NCI-H146 (cell line): ENCODE data around the gene AATK.

Source experiments
- DNase-seq: peaks from one replicate; lab custom pipeline; 2025; lab: John Stamatoyannopoulos, UW

The AATK gene

GRCh38 chr17:81196505-81197408 lies 30.7 kb upstream of the AATK start:
- DNase-seq = no peak

GRCh38 chr17:81195941-81196495 lies 30.0 kb upstream of the AATK start:
- DNase-seq = no peak

- DNase-seq = no peak
Measured at GRCh38 chr17:81194941-81195901, 29.2 kb upstream of the AATK start.

- no peak for DNase-seq
Measured at GRCh38 chr17:81194225-81194760, 28.3 kb upstream of the AATK start.

- no peak for DNase-seq
Measured at GRCh38 chr17:81193470-81194224, 27.6 kb upstream of the AATK start.

- DNase-seq = no peak
Measured at GRCh38 chr17:81193051-81193410, 27.0 kb upstream of the AATK start.

GRCh38 chr17:81192386-81193050 lies 26.5 kb upstream of the AATK start:
- DNase-seq = no peak

- no peak for DNase-seq
Measured at GRCh38 chr17:81191646-81192045, 25.6 kb upstream of the AATK start.

GRCh38 chr17:81191116-81191515 lies 25.1 kb upstream of the AATK start:
- DNase-seq = no peak

GRCh38 chr17:81190591-81190990 lies 24.6 kb upstream of the AATK start:
- DNase-seq = no peak

GRCh38 chr17:81189670-81190530 lies 23.9 kb upstream of the AATK start:
- no peak for DNase-seq

- DNase-seq = no peak
Measured at GRCh38 chr17:81189016-81189415, 23.0 kb upstream of the AATK start.

- no peak for DNase-seq
Measured at GRCh38 chr17:81188491-81188840, 22.4 kb upstream of the AATK start.

GRCh38 chr17:81187586-81188490 lies 21.8 kb upstream of the AATK start:
- DNase-seq = no peak

GRCh38 chr17:81187120-81187519 lies 21.1 kb upstream of the AATK start:
- DNase-seq = no peak

GRCh38 chr17:81186203-81186602 lies 20.2 kb upstream of the AATK start:
- DNase-seq = no peak

GRCh38 chr17:81184555-81184954 lies 18.5 kb upstream of the AATK start:
- DNase-seq = peak; percentile 63

- no peak for DNase-seq
Measured at GRCh38 chr17:81183807-81184206, 17.8 kb upstream of the AATK start.

GRCh38 chr17:81183316-81183715 lies 17.3 kb upstream of the AATK start:
- DNase-seq = no peak
